Endodermal cell (in vitro differentiated cells): ENCODE measurements around the gene FBXL16. TPM values are rescaled to one million over a fixed set of nuclear protein-coding genes. Genes with fewer than 3 reads are reported as not detected.

ENCODE experiments used
- DNase-seq: peaks from one replicate; pipeline ENCODE4 v3.0.0-alpha.2; 2017
- H3K27ac ChIP-seq: 2 replicates; pipeline ENCODE4 v1.5.1; 2013; ENCODE audit warnings: mild to moderate bottlenecking, low read depth, low read length, moderate library complexity
- H3K27me3 ChIP-seq: 2 replicates; pipeline ENCODE4 v1.6.1; 2013; ENCODE audit warnings: mild to moderate bottlenecking, low read length, moderate library complexity; ENCODE audit not compliant: insufficient read depth, control insufficient read depth, poor library complexity, severe bottlenecking
- H3K36me3 ChIP-seq: 2 replicates; pipeline ENCODE4 v1.7.0; 2013; ENCODE audit warnings: mild to moderate bottlenecking, low read length, moderate library complexity; ENCODE audit not compliant: control insufficient read depth, insufficient read depth
- H3K4me1 ChIP-seq: one replicate; pipeline ENCODE4 v1.7.0; 2013; ENCODE audit warnings: low read length; ENCODE audit not compliant: control insufficient read depth, insufficient read depth
- H3K4me3 ChIP-seq: 2 replicates; pipeline ENCODE4 v1.5.1; 2013; ENCODE audit warnings: mild to moderate bottlenecking, low read length, moderate library complexity
- H3K9ac ChIP-seq: 2 replicates; pipeline ENCODE4 v1.6.1; 2013; ENCODE audit warnings: mild to moderate bottlenecking, low read length, moderate library complexity; ENCODE audit not compliant: poor library complexity, severe bottlenecking; ENCODE audit errors: extremely low read depth
- H3K9me3 ChIP-seq: 2 replicates; pipeline ENCODE4 v1.6.1; 2013; ENCODE audit warnings: mild to moderate bottlenecking, low read length, moderate library complexity; ENCODE audit not compliant: control insufficient read depth
- H3K27ac Mint-ChIP-seq: 2 replicates; pipeline ENCODE4 v1.8.0; 2020; ENCODE audit warnings: mixed read lengths
- H3K27me3 Mint-ChIP-seq: 2 replicates; pipeline ENCODE4 v1.8.0; 2021; ENCODE audit warnings: mild to moderate bottlenecking, mixed read lengths; ENCODE audit not compliant: insufficient read depth
- H3K36me3 Mint-ChIP-seq: 2 replicates; pipeline ENCODE4 v1.8.0; 2020; ENCODE audit warnings: low read depth, mixed read lengths
- H3K4me1 Mint-ChIP-seq: 2 replicates; pipeline ENCODE4 v1.8.0; 2020; ENCODE audit warnings: mixed read lengths
- H3K4me3 Mint-ChIP-seq: 2 replicates; pipeline ENCODE4 v1.8.0; 2020; ENCODE audit warnings: mild to moderate bottlenecking, moderate library complexity, mixed read lengths
- H3K9me3 Mint-ChIP-seq: 2 replicates; pipeline ENCODE4 v1.8.0; 2020; ENCODE audit warnings: mild to moderate bottlenecking, mixed read lengths
- WGBS, 2 experiments: methylation state at CpG; one replicate each; pipeline versions ENCODE4 v1.1.5 to v1.1.7; 2013; ENCODE audit warnings: missing lambda C conversion rate in 2 of 2, mixed read lengths in 1 of 2; ENCODE audit not compliant: insufficient coverage in 1 of 2, insufficient read length in 1 of 2; 5-methylcytosine and 5-hydroxymethylcytosine counted together
- total RNA-seq, 2 donors: library from RNA; stranded (reverse); fragmentation: NEBNext Ultra II Directional in 1 of 2; extraction: Animal tissue kit (Norgen Biotek cat#: 25700) in 1 of 2; gene quantifications; 2 replicates in 1 of 2; 3 replicates in 1 of 2; pipeline ENCODE4 v1.2.1, GENCODE V29; 2021
- TF ChIP-seq, protein P1 (sequence below): fragments of 200-600 bp; sonication (generic); conservative IDR thresholded peaks from 2 replicates; pipeline ENCODE4 v1.5.0; 2021; ENCODE audit warnings: antibody characterized with exemption, mild to moderate bottlenecking

FBXL16 gene
- total RNA-seq, 2 donors from 2014 or later, result 0.38 to 2.2 TPM

DNA sequence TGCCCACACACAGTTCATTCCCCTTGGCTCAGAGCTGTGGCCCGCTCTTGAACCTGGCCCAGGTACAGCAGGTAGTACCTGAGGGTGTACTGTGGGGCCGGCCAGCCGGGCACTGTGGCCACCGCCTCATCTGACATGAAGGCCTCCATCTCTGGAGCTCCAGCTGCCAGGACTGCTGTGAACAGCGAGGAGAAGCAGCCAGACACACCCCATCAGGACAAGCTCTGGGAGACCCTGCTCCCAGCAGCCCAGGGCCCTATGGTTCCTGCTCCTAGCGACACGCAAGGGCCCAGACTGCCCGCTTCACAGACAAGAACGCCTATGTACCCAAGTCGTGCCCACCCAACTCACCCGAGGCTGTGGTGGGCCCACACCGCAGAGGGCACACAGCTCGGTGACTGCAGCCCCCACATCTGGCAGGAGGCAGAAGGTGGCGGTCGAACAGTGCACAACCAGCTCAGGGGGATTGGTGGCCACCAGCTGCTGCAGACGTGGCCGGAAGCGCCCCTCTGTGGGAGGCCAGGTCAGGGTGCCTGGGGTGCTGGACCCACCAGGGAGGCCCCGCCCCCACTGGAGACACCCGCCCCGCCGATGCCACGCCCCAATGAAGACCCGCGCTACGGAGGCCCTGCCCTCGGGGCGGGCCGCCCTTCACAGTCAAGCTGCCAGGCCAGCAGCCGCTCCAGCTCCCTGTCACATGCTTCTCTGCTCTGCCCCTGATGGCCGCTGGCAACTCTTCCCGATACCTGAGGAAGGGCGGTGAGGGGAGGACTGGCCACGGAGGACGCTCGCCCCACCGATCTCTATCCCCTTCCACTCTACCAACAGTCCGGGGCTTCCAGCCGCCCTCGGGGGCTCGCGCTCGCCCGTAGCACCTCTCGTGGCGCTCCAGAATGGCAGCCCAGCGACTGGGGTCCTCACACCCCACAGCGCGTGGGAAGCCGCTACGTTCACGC, 26.5 kb downstream of the FBXL16 start:
- peak overlapping the region; percentile 70 for H3K27ac ChIP-seq
- DNase-seq, result peak; percentile 90
- Mint-ChIP-seq H3K27ac (peak overlapping the region; percentile 70), H3K4me3 (peak overlapping the region; percentile 73), H3K27me3 (no peaks in the 10 kb centered on the region), H3K9me3 (no peaks in the 10 kb centered on the region), H3K36me3 (peaks cover 19% of the 10 kb centered on the region), H3K4me1 (peaks cover 23% of the 10 kb centered on the region)
- peaks cover 18% of the 10 kb centered on the region for H3K4me1 ChIP-seq
- TF ChIP-seq, protein P1, sequence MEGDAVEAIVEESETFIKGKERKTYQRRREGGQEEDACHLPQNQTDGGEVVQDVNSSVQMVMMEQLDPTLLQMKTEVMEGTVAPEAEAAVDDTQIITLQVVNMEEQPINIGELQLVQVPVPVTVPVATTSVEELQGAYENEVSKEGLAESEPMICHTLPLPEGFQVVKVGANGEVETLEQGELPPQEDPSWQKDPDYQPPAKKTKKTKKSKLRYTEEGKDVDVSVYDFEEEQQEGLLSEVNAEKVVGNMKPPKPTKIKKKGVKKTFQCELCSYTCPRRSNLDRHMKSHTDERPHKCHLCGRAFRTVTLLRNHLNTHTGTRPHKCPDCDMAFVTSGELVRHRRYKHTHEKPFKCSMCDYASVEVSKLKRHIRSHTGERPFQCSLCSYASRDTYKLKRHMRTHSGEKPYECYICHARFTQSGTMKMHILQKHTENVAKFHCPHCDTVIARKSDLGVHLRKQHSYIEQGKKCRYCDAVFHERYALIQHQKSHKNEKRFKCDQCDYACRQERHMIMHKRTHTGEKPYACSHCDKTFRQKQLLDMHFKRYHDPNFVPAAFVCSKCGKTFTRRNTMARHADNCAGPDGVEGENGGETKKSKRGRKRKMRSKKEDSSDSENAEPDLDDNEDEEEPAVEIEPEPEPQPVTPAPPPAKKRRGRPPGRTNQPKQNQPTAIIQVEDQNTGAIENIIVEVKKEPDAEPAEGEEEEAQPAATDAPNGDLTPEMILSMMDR, result no peak
- H3K9me3 ChIP-seq, result no peaks in the 10 kb centered on the region
- 37 to 59% methylated on average over 20 to 52 of the region's 52 CpGs for WGBS, 2 experiments
- no peak overlapping the region for H3K9ac ChIP-seq
- H3K27me3 ChIP-seq, result no peaks in the 10 kb centered on the region
- no peak overlapping the region for H3K4me3 ChIP-seq
- H3K36me3 ChIP-seq, result peaks cover 27% of the 10 kb centered on the region

DNA sequence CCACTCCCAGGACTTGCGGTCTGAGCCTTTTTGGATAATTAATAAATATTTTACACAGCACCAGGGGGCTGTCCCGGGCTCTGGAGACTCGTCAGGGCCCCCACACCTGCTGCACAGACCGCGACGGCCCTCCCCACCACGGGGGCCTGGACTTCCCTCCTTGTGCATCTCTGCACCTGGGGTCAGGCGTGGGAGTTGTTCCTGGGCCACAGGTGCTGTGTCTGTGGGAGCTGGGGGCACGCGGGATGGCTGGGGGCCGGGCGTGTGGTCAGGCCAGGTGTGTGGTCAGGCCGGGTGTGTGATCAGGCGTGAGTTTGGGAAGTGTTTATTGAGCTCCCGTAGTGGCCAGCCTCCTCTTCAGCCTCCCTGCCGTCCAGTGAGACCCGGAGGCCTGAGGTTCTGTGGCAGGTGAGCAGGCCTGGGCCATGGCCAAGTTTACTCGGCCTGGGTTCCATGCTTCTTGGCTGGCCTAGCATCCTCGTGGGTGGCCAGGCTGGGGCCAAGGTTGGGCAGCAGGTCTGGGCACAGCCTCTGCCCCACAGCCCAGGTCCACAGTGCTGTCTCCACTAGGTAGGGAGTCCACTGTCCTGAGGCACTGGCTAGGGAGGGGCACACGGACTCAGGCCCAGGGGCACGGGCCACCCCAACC, 27.3 kb downstream of the FBXL16 start:
- H3K9me3 Mint-ChIP-seq, result no peaks in the 10 kb centered on the region
- no peak overlapping the region for H3K4me3 ChIP-seq
- DNase-seq, result no peak
- no peaks in the 10 kb centered on the region for H3K9me3 ChIP-seq
- peaks cover 23% of the 10 kb centered on the region for H3K4me1 Mint-ChIP-seq
- no peak overlapping the region for H3K9ac ChIP-seq
- peaks cover 32% of the 10 kb centered on the region for H3K36me3 ChIP-seq
- H3K27me3 Mint-ChIP-seq, result no peaks in the 10 kb centered on the region
- H3K27ac ChIP-seq, result no peak overlapping the region
- WGBS, 2 experiments, result 91 to 96% methylated on average over 13 to 21 of the region's 21 CpGs
- H3K27me3 ChIP-seq, result no peaks in the 10 kb centered on the region
- H3K4me3 Mint-ChIP-seq, result no peak overlapping the region
- peaks cover 19% of the 10 kb centered on the region for H3K36me3 Mint-ChIP-seq
- TF ChIP-seq, protein P1, result no peak
- no peak overlapping the region for H3K27ac Mint-ChIP-seq
- H3K4me1 ChIP-seq, result peaks cover 18% of the 10 kb centered on the region

DNA sequence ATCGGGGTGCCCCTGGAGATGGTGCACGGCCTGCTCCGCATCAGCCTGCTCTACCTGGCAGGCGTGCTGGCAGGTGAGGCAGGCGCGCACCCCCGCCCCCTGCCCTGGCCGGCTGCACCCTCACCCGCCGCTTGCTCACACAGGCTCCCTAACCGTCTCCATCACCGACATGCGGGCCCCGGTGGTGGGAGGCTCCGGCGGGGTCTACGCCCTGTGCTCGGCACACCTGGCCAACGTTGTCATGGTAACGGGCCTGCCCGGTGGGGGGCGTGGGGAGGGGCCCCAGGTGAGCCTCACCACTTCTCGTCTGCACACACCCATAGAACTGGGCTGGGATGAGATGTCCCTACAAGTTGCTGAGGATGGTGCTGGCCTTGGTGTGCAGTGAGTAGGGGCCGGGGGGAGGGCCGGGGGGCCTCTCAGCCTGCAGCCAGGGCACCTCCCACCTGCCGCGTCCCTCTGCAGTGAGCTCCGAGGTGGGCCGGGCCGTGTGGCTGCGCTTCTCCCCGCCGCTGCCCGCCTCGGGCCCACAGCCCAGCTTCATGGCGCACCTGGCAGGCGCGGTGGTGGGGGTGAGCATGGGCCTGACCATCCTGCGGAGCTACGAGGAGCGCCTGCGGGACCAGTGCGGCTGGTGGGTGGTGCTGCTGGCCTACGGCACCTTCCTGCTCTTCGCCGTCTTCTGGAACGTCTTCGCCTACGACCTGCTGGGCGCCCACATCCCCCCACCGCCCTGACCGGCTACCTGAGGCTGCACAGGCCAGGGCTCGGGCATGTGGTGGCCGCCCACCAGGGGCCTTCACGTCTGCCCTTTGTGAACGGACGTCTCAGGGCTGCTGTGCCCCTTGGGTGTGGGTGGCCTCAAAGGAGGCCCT, 28.0 kb downstream of the FBXL16 start:
- Histone ChIP-seq H3K4me1 (peaks cover 14% of the 10 kb centered on the region), H3K4me3 (no peak overlapping the region), H3K9me3 (no peaks in the 10 kb centered on the region), H3K27me3 (no peaks in the 10 kb centered on the region), H3K36me3 (peaks cover 27% of the 10 kb centered on the region), H3K9ac (no peak overlapping the region), H3K27ac (no peak overlapping the region)
- WGBS, 2 experiments, result 90 to 92% methylated on average over 27 to 57 of the region's 57 CpGs
- no peaks in the 10 kb centered on the region for H3K9me3 Mint-ChIP-seq
- peaks cover 18% of the 10 kb centered on the region for H3K4me1 Mint-ChIP-seq
- H3K27me3 Mint-ChIP-seq, result no peaks in the 10 kb centered on the region
- H3K27ac Mint-ChIP-seq, result no peak overlapping the region
- H3K4me3 Mint-ChIP-seq, result no peak overlapping the region
- peak; percentile 70 for DNase-seq
- TF ChIP-seq, protein P1, result no peak
- H3K36me3 Mint-ChIP-seq, result peaks cover 20% of the 10 kb centered on the region
